Measurements from ENCODE around the gene LRRC10B.

Gene LRRC10B

GRCh38 chr11:61531044-61531443 is 22.5 kb downstream of the LRRC10B start:
- no peak for DNase-seq (ENCODE audit: low read depth in 2 of 2)

DNA sequence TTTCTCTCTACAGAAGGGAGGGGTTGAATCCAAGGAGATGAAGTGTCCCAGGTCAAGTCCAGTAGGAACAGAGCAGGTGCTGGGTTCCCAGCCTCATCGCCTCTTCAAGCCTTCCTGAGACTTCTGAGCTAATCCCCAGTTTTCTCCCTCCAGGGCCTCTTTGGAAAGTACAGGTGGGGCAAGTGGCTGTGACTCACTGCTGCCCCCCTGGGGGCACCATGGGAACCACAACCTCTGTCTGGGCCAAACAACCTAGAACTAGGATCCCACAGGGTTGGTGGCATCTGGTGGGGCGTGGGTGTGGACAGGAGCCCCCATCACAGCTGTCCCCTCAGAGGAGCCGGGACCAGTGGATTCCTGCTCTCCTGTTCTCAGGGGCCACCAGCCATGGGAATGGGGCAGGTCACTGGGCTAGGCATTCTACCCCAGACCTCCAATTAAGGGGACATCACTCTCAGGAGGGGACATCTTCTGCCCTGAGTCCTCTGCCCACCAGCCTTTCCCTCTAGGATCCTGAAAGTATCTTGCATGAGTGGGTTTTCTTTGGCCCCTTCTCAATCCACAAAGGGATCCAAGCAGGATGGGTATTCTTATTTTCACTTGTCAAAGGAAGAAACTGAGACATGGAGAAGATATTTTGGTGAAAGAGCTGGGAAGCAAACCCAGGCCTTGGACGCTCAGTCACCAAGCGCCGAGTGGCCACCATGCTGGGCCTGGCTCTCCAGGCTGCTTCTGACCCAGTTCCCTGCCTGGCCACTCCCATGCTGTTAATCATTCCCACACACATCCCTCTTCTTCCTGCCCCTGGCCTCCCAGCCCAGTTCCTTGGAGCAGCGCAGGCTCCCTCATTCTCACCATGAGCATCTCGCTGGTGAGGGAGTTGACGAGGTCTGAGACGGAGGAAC is 23.8 kb downstream of the LRRC10B start:
- no peak for DNase-seq (ENCODE audit: low read depth in 2 of 2)

GRCh38 chr11:61533039-61533375 is 24.5 kb downstream of the LRRC10B start:
- DNase-seq (ENCODE audit: low read depth in 2 of 2): no peak

DNA sequence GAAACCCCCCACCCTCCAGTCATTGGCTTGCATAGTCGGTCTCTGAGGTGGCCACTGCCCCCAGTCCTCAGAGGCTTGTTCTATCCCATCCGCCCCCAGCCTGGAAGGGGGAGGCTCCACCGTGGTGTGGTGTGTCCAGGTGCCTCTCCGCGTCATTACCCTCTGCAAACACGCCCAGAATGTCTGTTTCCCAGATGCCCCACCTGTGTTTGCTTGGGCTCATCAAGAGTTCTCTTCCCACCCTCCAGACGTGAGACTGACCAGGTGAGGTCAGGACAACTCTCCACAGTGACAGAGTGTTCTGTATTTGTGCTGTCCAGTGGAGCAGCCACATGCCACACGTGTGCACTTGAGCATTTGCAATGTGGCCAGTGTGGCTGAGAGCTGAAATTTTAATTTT is 24.9 kb downstream of the LRRC10B start:
- DNase-seq (ENCODE audit: low read depth in 2 of 2): no peak

GRCh38 chr11:61534025-61534932 is 25.7 kb downstream of the LRRC10B start:
- no peak for DNase-seq (ENCODE audit: low read depth in 2 of 2)

DNA sequence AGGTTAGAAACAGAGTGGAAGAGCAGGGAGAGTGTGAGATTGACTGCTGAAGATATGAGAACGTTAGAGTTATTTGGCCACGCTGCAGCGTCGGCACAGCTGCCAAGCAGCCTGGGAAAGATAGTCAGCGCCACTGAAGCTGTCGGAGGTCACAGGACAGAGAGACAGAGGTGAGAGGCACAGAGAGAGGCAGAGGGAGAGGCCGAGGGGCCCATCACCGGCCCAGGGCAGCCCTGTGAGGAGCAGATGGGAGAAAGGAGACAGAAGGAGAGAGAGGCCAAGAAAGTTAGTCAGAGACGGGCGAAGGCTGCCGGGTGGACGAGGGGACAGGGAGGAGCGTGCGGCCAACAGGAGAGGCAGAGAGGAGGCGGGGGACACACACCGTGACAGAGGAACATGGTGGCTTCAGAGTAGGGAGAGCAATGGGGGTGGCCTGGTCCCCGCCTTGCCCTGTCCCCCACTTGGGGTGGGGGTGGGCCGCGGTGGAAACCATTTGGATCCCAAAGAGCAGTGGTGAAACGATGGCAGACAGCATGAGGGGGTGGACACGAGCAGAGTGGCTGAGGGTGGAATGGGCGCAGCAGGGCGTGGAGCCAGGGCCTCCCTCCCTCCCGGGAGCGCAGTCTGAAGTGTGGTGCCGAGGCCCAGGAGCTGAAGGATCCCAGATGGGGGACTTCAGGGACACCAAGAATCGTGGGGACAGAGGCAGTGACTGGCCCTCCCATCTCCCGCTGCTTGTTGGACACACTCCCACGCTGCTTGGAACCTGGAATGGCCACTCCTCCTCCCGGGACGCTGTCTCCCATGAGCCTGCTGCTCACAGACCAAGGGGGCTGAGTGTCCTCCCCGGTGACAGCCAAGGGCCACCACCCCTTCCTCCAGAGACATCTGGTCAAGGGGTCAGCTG is 26.6 kb downstream of the LRRC10B start:
- no peak for DNase-seq (ENCODE audit: low read depth in 2 of 2)

DNA sequence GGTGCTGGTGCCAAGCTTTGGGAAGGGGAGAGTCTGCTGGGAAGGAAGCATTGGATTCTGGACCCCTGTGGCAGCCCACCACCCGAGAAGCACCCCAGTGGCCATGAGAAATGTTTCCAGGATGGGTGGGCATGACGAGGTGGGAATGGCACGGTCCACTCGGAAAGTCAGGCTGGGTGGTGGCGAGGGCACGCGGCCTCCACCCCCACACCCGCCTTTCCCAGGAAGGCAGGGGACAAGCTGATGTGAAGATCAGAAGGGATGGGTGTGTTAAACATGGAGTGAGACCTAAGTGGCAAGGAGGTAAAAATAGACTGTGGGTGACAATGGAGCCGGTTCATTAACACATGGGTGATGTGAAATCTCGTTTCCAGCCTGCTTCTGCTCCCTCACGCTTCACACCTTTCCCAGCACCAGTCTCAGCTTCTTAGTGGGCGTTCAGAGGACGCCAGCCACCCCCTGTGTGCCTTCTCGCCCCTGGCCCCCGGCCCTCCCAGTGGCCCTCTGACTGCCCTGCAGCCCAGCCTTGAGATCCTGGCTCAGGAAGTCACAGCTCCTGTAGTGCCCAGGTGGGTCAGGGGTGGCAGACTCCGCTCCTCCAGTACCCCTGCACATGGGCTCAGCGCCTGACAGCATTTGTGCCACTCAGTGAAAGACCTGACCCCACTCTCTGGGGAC is 27.6 kb downstream of the LRRC10B start:
- no peak for DNase-seq (ENCODE audit: low read depth in 2 of 2)

GRCh38 chr11:61536676-61537270 is 28.2 kb downstream of the LRRC10B start:
- no peak for DNase-seq (ENCODE audit: low read depth in 2 of 2)

GRCh38 chr11:61537326-61537725 is 28.8 kb downstream of the LRRC10B start:
- DNase-seq (ENCODE audit: low read depth in 2 of 2): no peak

- no peak for DNase-seq (ENCODE audit: low read depth in 2 of 2)
Measured at GRCh38 chr11:61538636-61538961, 30.1 kb downstream of the LRRC10B start.

GRCh38 chr11:61539006-61539405 is 30.5 kb downstream of the LRRC10B start:
- no peak for DNase-seq (ENCODE audit: low read depth in 2 of 2)

DNA sequence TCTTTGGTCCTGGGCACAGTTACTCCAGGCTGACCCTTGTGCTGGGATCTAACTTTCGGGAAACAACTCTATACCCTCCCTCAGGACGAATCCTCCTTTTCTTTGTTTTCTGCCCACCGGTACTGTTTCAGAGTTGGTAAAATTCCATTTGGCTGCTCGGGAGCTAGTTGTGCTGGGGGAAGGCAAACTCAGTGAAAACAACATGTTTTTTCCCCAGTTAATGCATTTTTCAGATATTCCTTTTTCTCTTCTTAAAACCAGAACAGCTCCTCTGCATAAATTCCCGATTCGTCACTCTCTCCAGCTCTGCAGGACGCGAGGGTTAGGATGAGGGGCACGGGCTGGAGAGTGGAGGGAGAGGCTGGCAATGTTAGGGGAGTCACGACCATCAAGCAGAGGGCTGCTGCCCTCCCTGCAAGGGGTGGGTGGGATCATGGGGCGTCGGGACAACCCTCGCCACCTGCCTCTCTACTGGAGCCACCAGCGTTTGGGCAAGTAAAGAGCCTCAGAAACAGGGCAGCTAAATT is 31.3 kb downstream of the LRRC10B start:
- no peak for DNase-seq (ENCODE audit: low read depth in 2 of 2)

DNA sequence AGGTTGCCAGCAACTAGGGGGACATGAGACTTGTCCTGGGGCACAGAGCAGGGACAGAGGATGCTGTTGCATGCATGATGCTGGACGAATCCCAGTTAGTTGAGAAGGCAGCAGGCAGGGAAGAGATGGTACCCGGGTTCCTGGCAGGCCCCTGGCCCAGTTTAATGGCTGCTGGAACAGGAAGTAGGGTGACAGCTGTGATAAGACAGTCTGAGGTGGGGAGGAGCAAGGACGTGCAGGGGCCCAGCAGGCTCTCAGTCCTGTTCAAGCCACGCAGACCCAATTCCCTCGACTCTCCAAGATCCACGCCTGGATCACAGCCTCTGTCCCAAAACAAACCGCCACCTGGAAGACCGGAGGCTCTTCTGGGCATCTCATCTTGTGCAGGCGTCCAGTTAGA is 32.0 kb downstream of the LRRC10B start:
- no peak for DNase-seq (ENCODE audit: low read depth in 2 of 2)

DNA sequence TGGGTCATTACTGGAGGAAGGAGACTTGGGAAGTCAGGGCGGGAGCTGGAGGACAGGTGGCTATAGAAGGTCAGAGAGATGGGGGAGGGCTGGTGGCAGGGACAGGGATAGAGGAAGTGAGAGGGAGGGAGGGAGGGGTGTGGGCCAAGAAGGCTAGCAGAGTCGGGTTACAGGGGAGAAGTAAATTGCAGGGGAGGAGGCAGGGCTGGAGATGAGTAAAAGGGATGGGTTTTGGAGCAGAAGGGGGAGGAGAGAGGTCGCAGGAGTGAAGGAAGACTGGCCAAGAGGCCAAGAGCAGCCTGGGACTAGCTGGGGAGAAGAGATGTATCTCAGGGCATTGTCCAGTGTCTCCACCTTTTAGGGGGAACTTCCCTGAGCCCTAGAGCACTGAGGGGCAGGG is 33.0 kb downstream of the LRRC10B start:
- DNase-seq (ENCODE audit: low read depth in 2 of 2): no peak

- no peak for DNase-seq (ENCODE audit: low read depth in 2 of 2)
Measured at GRCh38 chr11:61542024-61542461, 33.5 kb downstream of the LRRC10B start.

GRCh38 chr11:61542705-61543104 is 34.2 kb downstream of the LRRC10B start:
- no peak for DNase-seq (ENCODE audit: low read depth in 2 of 2)

DNA sequence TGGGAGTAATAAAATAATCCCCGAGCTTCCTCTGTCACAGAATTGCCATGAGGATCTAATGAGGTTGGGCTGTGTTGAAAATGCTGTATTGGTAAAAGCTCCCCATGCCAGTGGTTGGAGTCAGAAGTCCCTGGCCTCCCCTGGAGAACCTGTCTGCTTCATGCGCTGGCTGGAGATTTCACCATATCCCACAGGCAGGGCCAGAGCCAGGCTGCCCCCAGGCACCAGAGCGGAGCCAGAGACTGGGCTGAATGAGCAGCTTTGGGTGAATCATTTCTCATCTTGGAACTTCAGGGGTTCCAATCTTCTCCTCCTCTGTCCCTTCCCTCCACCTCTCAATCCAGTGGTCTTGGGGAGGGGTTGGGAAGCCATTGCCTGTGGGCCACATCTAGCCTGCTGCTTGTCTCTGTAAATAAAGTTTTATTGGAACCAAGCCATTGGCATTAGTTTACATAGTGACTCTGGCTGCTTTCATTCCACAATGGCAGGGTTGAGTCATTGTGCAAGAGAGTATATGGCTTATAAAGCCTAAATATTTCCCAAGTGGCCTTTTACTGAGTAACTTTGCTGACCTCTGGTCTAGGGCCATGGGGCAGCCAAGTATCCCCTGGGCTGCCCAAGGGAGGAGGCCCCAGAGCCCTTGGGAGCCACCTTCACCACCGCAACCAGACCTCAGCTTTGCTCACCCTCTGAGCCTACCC is 35.2 kb downstream of the LRRC10B start:
- no peak for DNase-seq (ENCODE audit: low read depth in 2 of 2)

DNA sequence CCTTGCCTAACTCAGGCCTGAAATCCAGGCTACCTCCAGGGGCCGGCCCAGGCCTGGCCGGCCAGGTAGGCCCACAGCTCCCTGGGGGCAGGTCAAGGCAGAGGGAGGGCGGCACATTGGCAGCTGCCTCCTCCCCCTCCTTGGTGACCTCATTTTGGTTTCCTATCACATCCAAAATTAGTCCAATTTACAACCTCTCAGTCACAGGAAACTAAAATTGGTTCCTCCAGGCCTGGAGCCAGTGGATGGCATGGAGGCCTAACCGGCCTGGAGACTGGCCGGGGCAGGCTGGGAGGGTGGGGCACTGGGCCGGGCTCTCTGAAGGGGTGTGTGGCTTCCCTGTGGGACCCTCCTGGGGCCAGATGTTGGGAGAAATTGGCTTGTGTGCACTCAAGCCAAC is 35.9 kb downstream of the LRRC10B start:
- DNase-seq (ENCODE audit: low read depth in 2 of 2): no peak

- no peak for DNase-seq (ENCODE audit: low read depth in 2 of 2)
Measured at GRCh38 chr11:61545341-61545740, 36.8 kb downstream of the LRRC10B start.

DNA sequence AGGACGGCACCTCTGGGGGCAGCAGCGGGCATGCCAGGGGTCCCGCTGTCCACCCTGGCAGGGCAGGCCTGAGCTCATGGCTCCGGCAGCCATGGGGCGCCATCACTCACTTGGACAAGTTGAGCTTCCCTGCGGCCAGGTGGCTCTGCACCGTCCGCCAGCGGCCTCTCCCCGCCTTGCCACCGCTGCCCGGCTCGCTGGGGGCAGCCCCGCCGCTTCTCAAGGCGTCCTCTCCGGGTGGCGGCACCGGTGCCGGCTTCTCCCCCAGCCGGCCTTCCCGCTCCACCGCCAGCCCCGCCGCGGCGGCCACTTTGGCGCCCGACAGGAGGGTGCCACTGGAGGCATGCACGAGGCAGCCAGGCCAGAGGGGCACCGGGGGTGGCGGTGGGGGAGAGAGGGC is 37.4 kb downstream of the LRRC10B start:
- DNase-seq (ENCODE audit: low read depth in 2 of 2): no peak

Measured in fibroblast of skin of left biceps (primary cell).